Measurements from ENCODE around the gene CLVS2. TPM values are rescaled to one million over a fixed set of nuclear protein-coding genes. Genes with fewer than 3 reads are reported as not detected.

The CLVS2 gene, protein sequence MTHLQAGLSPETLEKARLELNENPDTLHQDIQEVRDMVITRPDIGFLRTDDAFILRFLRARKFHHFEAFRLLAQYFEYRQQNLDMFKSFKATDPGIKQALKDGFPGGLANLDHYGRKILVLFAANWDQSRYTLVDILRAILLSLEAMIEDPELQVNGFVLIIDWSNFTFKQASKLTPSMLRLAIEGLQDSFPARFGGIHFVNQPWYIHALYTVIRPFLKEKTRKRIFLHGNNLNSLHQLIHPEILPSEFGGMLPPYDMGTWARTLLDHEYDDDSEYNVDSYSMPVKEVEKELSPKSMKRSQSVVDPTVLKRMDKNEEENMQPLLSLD
- not detected in 2 replicates for total RNA-seq

DNA sequence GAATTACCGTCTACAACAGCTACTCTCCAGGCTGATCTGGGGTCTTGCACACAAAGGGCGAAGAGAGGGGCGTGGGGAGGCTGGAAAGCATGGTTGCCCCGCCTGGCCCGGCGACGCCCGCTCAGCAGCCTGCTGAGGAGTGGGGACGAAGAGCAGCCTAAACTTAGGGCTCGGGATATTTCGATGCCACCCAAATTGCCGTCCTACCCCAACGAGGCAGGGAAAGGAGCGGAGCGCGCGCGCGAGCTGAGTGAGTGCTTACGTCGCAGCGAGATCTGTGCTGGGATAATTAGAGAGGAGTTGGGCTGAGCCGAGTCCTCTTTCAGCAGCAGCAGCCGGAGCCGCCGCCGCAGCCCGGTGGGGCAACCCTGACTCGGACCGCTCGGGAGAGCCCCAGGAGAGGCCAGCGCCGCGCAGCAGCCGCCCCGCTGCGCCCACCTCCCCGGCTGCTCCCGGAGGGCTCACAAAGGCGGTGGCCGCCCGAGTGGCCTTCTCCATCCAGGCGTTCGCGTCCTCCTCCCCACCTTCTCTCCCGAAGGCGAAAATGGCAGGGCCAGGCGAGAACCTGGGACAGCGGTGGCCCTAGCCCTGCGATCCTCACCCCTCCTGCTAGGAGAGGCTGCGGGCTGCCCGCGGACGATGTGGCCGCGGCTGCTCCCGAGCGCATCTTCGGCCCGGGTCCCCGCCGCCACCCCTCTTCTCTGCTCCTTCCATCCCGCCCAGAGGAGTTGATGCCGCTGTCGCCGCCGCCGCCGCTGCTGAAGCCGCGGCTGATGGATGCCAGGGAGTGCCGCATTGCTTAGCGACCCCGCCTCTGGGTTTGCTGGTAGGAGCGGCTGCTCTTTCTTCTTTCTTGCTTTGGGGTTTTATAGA, at the start of gene CLVS2:
Gene CLVS2, plus strand, starts transcription at position 315 of the 873 bp plus-strand sequence. CDS start 1,543 bp downstream, outside the sequence.

Other genes starting within 250 kb of the CLVS2 start
- gene FABP7, start 216.5 kb upstream of the CLVS2 start, total RNA-seq = not detected in 2 replicates
- 5.3 and 6.7 TPM in 2 replicates for gene SMPDL3A, start 207.0 kb upstream of the CLVS2 start, total RNA-seq